ENCODE data around the gene RERE. TPM values are rescaled to one million over a fixed set of nuclear protein-coding genes. Genes with fewer than 3 reads are reported as not detected.
A peak's percentile ranks its signal among the peaks of the same experiment; 100 is the strongest.
"Not testable (repeated sequence)": the region's sequence is repeated elsewhere in the genome, so short reads cannot be mapped to it uniquely, and the experiment has no call there.

The RERE gene
- total RNA-seq, 1 experiment from 2014 or later, result 161 TPM

DNA sequence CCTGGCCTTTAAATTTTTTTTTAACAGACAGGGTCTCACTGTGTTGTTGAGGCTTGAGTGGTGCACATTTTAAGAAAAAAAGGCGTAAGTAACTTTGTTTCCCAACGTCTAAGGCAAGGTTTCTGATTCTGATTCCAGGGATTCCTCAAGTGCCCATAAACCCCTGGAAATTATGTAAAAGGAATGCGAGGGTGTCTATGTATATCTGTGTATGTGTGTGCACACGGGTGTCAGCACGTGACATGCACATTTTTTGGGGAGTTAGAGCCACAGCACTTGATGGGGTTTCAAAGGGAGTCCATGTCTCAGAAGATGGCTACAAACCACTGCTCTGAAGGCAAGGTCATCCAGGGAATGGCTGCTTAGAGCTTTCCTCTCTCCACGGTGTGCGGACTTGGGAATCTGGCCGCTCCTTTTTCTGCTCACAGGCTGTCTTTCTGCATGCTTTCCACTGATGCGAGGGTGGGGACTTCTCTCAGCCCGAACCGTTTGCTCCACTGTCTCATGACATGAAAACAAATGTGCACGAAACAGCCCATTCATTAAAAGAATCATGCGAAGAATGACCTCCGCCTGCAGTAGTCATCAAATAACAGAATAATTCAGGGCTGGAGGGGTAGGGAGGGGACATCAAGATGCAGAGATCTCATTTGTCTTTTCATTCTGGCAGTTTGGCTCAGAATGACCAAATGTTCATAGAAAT lies 18.7 kb upstream of the RERE start:
- H3K4me1 Mint-ChIP-seq, result no peaks in the 10 kb centered on the region
- TF ChIP-seq GTF2I (CRISPR knock-in tag; conservative IDR thresholded peaks at IDR 0.05), result no peak
- TF ChIP-seq, protein P1, sequence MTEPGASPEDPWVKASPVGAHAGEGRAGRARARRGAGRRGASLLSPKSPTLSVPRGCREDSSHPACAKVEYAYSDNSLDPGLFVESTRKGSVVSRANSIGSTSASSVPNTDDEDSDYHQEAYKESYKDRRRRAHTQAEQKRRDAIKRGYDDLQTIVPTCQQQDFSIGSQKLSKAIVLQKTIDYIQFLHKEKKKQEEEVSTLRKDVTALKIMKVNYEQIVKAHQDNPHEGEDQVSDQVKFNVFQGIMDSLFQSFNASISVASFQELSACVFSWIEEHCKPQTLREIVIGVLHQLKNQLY (CRISPR knock-in tag; IDR thresholded peaks at IDR 0.05), result no peak
- no peak for DNase-seq (ENCODE audit: low spot score)
- ChIA-PET CTCF (interaction anchor here (1.1 to 5.6 kb wide), 3 partner anchors 13 to 23 kb away, joined by 3 to 44 read pairs (median 13); no protein-coding TSS in a partner anchor), POLR2A (interaction anchor here (0.6 kb wide), 1 partner anchor 22 kb away, joined by 3 read pairs; no protein-coding TSS in a partner anchor)
- peaks cover under 1% of the 10 kb centered on the region; the same call in 1 of the 2 replicates for H3K36me3 Mint-ChIP-seq
- H3K27me3 Mint-ChIP-seq (ENCODE audit: low read depth), result no peaks in the 10 kb centered on the region
- H3K9me3 Mint-ChIP-seq, result peaks cover 6% of the 10 kb centered on the region; the same call in 1 of the 2 replicates
- H3K4me3 Mint-ChIP-seq, result no peak overlapping the region
- ATAC-seq, result no peak
- no peak overlapping the region for H3K27ac Mint-ChIP-seq

DNA sequence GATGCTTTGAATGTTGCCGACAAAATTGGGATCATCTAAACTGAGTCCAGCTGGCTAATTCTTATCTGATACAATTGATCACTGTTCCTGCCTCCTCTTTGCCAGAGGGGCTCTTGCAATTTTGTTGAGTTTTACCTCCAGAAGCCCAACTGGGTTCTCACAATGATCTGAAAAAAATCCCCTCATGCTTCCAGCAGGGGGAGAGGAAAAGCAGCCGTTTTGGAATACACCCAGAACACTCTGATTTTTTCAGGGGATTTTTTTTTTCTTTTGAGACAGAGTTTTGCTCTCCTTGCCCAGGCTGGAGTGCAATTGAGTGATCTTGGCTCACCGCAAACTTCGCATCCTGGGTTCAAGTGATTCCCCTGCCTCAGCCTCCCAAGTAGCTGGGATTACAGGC lies 13.9 kb upstream of the RERE start:
- no peak for TF ChIP-seq ELF4 (CRISPR knock-in tag; IDR thresholded peaks at IDR 0.05; ENCODE audit: low read depth)
- TF ChIP-seq, protein P2, sequence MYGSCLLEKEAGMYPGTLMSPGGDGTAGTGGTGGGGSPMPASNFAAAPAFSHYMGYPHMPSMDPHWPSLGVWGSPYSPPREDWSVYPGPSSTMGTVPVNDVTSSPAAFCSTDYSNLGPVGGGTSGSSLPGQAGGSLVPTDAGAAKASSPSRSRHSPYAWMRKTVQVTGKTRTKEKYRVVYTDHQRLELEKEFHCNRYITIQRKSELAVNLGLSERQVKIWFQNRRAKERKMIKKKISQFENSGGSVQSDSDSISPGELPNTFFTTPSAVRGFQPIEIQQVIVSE (CRISPR knock-in tag; IDR thresholded peaks at IDR 0.05; ENCODE audit: borderline replicate concordance), result no peak
- TF ChIP-seq, protein P3, sequence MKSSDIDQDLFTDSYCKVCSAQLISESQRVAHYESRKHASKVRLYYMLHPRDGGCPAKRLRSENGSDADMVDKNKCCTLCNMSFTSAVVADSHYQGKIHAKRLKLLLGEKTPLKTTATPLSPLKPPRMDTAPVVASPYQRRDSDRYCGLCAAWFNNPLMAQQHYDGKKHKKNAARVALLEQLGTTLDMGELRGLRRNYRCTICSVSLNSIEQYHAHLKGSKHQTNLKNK (CRISPR knock-in tag; IDR thresholded peaks at IDR 0.05), result no peak
- no peak for TF ChIP-seq RORB (CRISPR knock-in tag; IDR thresholded peaks at IDR 0.05)
- no peak for TF ChIP-seq TEAD4 (CRISPR knock-in tag; IDR thresholded peaks at IDR 0.05)
- TF ChIP-seq ZNF219 (CRISPR knock-in tag; IDR thresholded peaks at IDR 0.05; ENCODE audit: borderline replicate concordance), result no peak
- TF ChIP-seq, protein P4, sequence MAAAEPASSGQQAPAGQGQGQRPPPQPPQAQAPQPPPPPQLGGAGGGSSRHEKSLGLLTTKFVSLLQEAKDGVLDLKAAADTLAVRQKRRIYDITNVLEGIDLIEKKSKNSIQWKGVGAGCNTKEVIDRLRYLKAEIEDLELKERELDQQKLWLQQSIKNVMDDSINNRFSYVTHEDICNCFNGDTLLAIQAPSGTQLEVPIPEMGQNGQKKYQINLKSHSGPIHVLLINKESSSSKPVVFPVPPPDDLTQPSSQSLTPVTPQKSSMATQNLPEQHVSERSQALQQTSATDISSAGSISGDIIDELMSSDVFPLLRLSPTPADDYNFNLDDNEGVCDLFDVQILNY (CRISPR knock-in tag; IDR thresholded peaks at IDR 0.05), result no peak
- TF ChIP-seq GTF2I (CRISPR knock-in tag; conservative IDR thresholded peaks at IDR 0.05), result no peak
- TF ChIP-seq, protein P5, sequence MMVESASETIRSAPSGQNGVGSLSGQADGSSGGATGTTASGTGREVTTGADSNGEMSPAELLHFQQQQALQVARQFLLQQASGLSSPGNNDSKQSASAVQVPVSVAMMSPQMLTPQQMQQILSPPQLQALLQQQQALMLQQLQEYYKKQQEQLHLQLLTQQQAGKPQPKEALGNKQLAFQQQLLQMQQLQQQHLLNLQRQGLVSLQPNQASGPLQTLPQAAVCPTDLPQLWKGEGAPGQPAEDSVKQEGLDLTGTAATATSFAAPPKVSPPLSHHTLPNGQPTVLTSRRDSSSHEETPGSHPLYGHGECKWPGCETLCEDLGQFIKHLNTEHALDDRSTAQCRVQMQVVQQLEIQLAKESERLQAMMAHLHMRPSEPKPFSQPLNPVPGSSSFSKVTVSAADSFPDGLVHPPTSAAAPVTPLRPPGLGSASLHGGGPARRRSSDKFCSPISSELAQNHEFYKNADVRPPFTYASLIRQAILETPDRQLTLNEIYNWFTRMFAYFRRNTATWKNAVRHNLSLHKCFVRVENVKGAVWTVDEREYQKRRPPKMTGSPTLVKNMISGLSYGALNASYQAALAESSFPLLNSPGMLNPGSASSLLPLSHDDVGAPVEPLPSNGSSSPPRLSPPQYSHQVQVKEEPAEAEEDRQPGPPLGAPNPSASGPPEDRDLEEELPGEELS (CRISPR knock-in tag; IDR thresholded peaks at IDR 0.05), result no peak
- TF ChIP-seq, protein P6, sequence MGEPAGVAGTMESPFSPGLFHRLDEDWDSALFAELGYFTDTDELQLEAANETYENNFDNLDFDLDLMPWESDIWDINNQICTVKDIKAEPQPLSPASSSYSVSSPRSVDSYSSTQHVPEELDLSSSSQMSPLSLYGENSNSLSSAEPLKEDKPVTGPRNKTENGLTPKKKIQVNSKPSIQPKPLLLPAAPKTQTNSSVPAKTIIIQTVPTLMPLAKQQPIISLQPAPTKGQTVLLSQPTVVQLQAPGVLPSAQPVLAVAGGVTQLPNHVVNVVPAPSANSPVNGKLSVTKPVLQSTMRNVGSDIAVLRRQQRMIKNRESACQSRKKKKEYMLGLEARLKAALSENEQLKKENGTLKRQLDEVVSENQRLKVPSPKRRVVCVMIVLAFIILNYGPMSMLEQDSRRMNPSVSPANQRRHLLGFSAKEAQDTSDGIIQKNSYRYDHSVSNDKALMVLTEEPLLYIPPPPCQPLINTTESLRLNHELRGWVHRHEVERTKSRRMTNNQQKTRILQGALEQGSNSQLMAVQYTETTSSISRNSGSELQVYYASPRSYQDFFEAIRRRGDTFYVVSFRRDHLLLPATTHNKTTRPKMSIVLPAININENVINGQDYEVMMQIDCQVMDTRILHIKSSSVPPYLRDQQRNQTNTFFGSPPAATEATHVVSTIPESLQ (CRISPR knock-in tag; IDR thresholded peaks at IDR 0.05), result no peak
- TF ChIP-seq NFATC4 (CRISPR knock-in tag; IDR thresholded peaks at IDR 0.05), result no peak
- TF ChIP-seq ZNF396 (CRISPR knock-in tag; IDR thresholded peaks at IDR 0.05; ENCODE audit: borderline replicate concordance), result no peak
- TF ChIP-seq GABPB1 (CRISPR knock-in tag; IDR thresholded peaks at IDR 0.05), result no peak
- no peak for TF ChIP-seq FOXK1 (CRISPR knock-in tag; IDR thresholded peaks at IDR 0.05)
- no peak overlapping the region for H3K4me3 Mint-ChIP-seq
- CTCF ChIA-PET, result interaction anchor here (2.0 kb wide), 1 partner anchor 18 kb away, joined by 12 read pairs; no protein-coding TSS in a partner anchor
- no peaks in the 10 kb centered on the region for H3K4me1 Mint-ChIP-seq
- H3K9me3 Mint-ChIP-seq, result peaks cover 3% of the 10 kb centered on the region; the same call in 1 of the 2 replicates
- H3K36me3 Mint-ChIP-seq, result no peaks in the 10 kb centered on the region
- no peaks in the 10 kb centered on the region for H3K27me3 Mint-ChIP-seq (ENCODE audit: low read depth)
- H3K27ac Mint-ChIP-seq, result no peak overlapping the region
- ATAC-seq, result peak; percentile 46; the same call in 1 of the 2 replicates
- DNase-seq (ENCODE audit: low spot score), result no peak
- POLR2A ChIA-PET, result no interaction called here

DNA sequence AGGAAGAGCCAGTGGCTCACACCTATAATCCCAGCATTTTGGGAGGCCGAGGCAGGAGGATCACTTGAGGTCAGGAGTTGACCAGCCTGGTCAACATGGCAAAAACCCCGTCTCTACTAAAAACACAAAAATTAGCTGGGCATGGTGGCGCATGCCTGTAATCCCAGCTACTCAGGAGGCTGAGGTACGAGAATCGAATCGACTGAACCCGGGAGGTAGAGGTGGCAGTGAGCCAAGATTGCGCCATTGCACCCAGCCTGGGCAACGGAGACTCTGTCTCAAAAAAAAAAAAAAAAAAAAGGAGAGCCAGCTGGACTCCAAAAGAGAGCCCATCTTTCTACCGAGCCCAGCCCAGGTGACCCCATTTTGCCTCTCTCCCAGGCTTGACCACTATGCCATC lies 13.3 kb upstream of the RERE start:
- H3K4me1 Mint-ChIP-seq; H3K27me3 Mint-ChIP-seq (ENCODE audit: low read depth); DNase-seq (ENCODE audit: low spot score); H3K9me3 Mint-ChIP-seq; POLR2A ChIA-PET; H3K36me3 Mint-ChIP-seq; H3K27ac Mint-ChIP-seq; ATAC-seq; H3K4me3 Mint-ChIP-seq: not testable (repeated sequence)
- CTCF ChIA-PET, result interaction anchor here (2.0 kb wide), 1 partner anchor 18 kb away, joined by 12 read pairs; no protein-coding TSS in a partner anchor

All from WTC11 (cell line).